Measurements from ENCODE around the gene MAN1A1.

DNA sequence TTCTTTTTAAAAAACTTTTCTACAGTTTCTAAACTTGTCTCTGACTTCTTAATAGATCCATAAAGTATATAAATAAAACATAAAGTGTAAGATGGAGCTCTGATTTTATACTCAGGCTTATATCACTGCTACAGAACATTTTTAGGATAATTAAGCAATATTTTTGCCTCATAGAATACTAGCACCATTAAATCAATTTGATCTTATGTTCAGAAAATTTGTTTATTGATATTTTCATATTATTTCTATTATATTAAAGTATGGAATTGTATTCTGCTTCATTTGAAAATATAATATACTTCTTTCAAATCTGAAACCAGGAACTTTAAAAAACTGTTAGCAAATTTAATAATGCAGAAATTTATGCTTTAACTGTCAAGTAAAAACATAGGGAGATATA is 106.5 kb downstream of the MAN1A1 start:
- no peak for TF ChIP-seq EZH2 (IDR thresholded peaks at IDR 0.05; ENCODE audit: borderline replicate concordance, low read depth, low read length, poor library complexity, severe bottlenecking)
- TF ChIP-seq, protein P1, sequence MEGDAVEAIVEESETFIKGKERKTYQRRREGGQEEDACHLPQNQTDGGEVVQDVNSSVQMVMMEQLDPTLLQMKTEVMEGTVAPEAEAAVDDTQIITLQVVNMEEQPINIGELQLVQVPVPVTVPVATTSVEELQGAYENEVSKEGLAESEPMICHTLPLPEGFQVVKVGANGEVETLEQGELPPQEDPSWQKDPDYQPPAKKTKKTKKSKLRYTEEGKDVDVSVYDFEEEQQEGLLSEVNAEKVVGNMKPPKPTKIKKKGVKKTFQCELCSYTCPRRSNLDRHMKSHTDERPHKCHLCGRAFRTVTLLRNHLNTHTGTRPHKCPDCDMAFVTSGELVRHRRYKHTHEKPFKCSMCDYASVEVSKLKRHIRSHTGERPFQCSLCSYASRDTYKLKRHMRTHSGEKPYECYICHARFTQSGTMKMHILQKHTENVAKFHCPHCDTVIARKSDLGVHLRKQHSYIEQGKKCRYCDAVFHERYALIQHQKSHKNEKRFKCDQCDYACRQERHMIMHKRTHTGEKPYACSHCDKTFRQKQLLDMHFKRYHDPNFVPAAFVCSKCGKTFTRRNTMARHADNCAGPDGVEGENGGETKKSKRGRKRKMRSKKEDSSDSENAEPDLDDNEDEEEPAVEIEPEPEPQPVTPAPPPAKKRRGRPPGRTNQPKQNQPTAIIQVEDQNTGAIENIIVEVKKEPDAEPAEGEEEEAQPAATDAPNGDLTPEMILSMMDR (conservative IDR thresholded peaks at IDR 0.05; ENCODE audit: low read depth, low read length) = no peak

Data from A673 (cell line).